HEK293 (cell line): Measurements from ENCODE around the gene FAM193A.

Experiments
- CTCF ChIA-PET: fragments of 350-600 bp; formaldehyde crosslinking; extraction: SDS; loops from one replicate; lab custom pipeline; 2021; ENCODE audit warnings: antibody characterized with exemption; lab: Yijun Ruan, JAX
- POLR2A ChIA-PET: fragments of 300-600 bp; formaldehyde crosslinking; extraction: SDS; loops from one replicate; lab custom pipeline; 2020; ENCODE audit warnings: antibody characterized with exemption, inconsistent platforms; lab: Yijun Ruan, JAX
- H3K27ac ChIP-seq: fragments of 200-500 bp; sonication (Bioruptor generic); 2 replicates; pipeline ENCODE4 v1.5.1; 2014; ENCODE audit warnings: low read depth, low read length, control low read depth, inconsistent platforms; ENCODE audit errors: extremely low read depth
- H3K36me3 ChIP-seq, 2 experiments: fragments of 200-500 bp in 1 of 2; sonication (Bioruptor generic) in 1 of 2; 1 replicate in 1 of 2; 2 replicates in 1 of 2; pipeline ENCODE4 v1.5.1; 2014 to 2017; ENCODE audit warnings: inconsistent platforms in 2 of 2, low read length in 2 of 2; ENCODE audit not compliant: control insufficient read depth in 2 of 2, insufficient read depth in 1 of 2
- H3K4me1 ChIP-seq: fragments of 200-500 bp; sonication (Bioruptor generic); 2 replicates; pipeline ENCODE4 v1.5.1; 2014; ENCODE audit warnings: mild to moderate bottlenecking, low read length, inconsistent platforms; ENCODE audit not compliant: control insufficient read depth, insufficient read depth
- H3K4me3 ChIP-seq: 2 replicates; pipeline ENCODE4 v1.5.1; 2011; ENCODE audit warnings: low read depth, mild to moderate bottlenecking, control low read depth, low read length, moderate library complexity
- H3K9me3 ChIP-seq: fragments of 200-500 bp; sonication (Bioruptor generic); 2 replicates; pipeline ENCODE4 v1.5.1; 2014; ENCODE audit warnings: low read depth, low read length, inconsistent platforms; ENCODE audit not compliant: control insufficient read depth, insufficient read depth
- BCL11A ChIP-seq: fragments of 450-650 bp; formaldehyde crosslinking; IDR thresholded peaks from 2 replicates; pipeline ENCODE4 v1.5.1; 2016; ENCODE audit warnings: low read depth, missing biosample characterization, missing genetic modification characterization
- GLIS1 ChIP-seq: fragments of 450-650 bp; formaldehyde crosslinking; IDR thresholded peaks from 2 replicates; pipeline ENCODE4 v1.5.1; 2016; ENCODE audit warnings: missing biosample characterization, missing genetic modification characterization
- GLIS2 ChIP-seq: fragments of 450-650 bp; formaldehyde crosslinking; IDR thresholded peaks from 2 replicates; pipeline ENCODE4 v1.5.1; 2016; ENCODE audit warnings: missing biosample characterization, missing genetic modification characterization
- SP7 ChIP-seq: fragments of 450-650 bp; formaldehyde crosslinking; IDR thresholded peaks from 2 replicates; pipeline ENCODE4 v1.5.1; 2016; ENCODE audit warnings: missing biosample characterization, missing genetic modification characterization
- TCF7L2 ChIP-seq: IDR thresholded peaks from 2 replicates; pipeline ENCODE4 v1.6.1; 2011; ENCODE audit warnings: low read depth, mild to moderate bottlenecking, inconsistent platforms, low read length, moderate library complexity, borderline replicate concordance
- ZBTB7A ChIP-seq: fragments of 450-650 bp; formaldehyde crosslinking; IDR thresholded peaks from 2 replicates; pipeline ENCODE4 v1.5.1; 2016; ENCODE audit warnings: low read depth, missing biosample characterization, missing genetic modification characterization
- ZFP37 ChIP-seq: fragments of 450-650 bp; formaldehyde crosslinking; IDR thresholded peaks from 2 replicates; pipeline ENCODE4 v1.5.1; 2016; ENCODE audit warnings: missing biosample characterization, missing genetic modification characterization
- ZNF155 ChIP-seq: fragments of 450-650 bp; formaldehyde crosslinking; IDR thresholded peaks from 2 replicates; pipeline ENCODE4 v1.5.1; 2016; ENCODE audit warnings: missing biosample characterization, missing genetic modification characterization
- ZNF2 ChIP-seq: fragments of 450-650 bp; formaldehyde crosslinking; IDR thresholded peaks from 2 replicates; pipeline ENCODE4 v1.5.1; 2016; ENCODE audit warnings: missing biosample characterization, missing genetic modification characterization
- ZNF302 ChIP-seq: fragments of 450-650 bp; formaldehyde crosslinking; IDR thresholded peaks from 2 replicates; pipeline ENCODE4 v1.5.1; 2016; ENCODE audit warnings: missing biosample characterization, missing genetic modification characterization, low read depth
- ZNF394 ChIP-seq: fragments of 450-650 bp; formaldehyde crosslinking; IDR thresholded peaks from 2 replicates; pipeline ENCODE4 v1.5.1; 2016; ENCODE audit warnings: missing biosample characterization, missing genetic modification characterization, mild to moderate bottlenecking, moderate library complexity, borderline replicate concordance
- ZNF571 ChIP-seq: fragments of 450-650 bp; formaldehyde crosslinking; IDR thresholded peaks from 2 replicates; pipeline ENCODE4 v1.5.0; 2017; ENCODE audit warnings: missing biosample characterization, missing genetic modification characterization
- ZNF664 ChIP-seq: fragments of 450-650 bp; formaldehyde crosslinking; IDR thresholded peaks from 2 replicates; pipeline ENCODE4 v1.5.1; 2016; ENCODE audit warnings: missing biosample characterization, missing genetic modification characterization
- ZNF707 ChIP-seq: fragments of 450-650 bp; formaldehyde crosslinking; IDR thresholded peaks from 2 replicates; pipeline ENCODE4 v1.5.1; 2016; ENCODE audit warnings: missing biosample characterization, missing genetic modification characterization
- TF ChIP-seq, protein P1 (sequence below): fragments of 450-650 bp; formaldehyde crosslinking; IDR thresholded peaks from 2 replicates; pipeline ENCODE4 v1.5.1; 2016; ENCODE audit warnings: missing biosample characterization, missing genetic modification characterization
- TF ChIP-seq, protein P2 (sequence below): fragments of 450-650 bp; IDR thresholded peaks from 2 replicates; pipeline ENCODE4 v1.5.1; 2018; ENCODE audit warnings: missing biosample characterization, mild to moderate bottlenecking, missing genetic modification characterization

Gene FAM193A

DNA sequence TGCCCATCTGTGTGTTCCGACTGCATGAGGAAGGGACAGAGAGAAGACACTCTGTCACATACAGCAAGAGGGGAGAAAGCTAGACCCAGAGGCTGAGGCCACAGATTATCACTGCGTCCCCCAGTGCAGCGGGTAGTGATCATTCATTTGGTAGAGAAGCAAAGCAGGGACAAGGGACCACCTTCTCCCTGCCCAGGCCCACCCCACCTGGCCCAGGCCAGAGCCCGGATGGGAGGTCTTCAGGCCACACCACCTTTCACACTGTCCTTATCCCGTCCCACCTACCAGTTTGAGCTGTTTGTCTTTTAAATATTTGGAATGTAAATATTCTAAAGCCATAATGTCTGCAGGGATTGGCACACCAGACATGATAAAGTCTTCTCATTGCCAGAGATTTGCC is 209.1 kb downstream of the FAM193A start:
- H3K9me3 ChIP-seq, result no peaks in the 10 kb centered on the region
- H3K27ac ChIP-seq, result no peak overlapping the region
- ChIA-PET CTCF (interaction anchor here (0.5 kb wide), 1 partner anchor 110 kb away, joined by 4 read pairs; no protein-coding TSS in a partner anchor), POLR2A (no interaction called here)
- no peaks in the 10 kb centered on the region for H3K4me1 ChIP-seq
- no peak overlapping the region for H3K4me3 ChIP-seq
- H3K36me3 ChIP-seq, result peaks cover 0 to 68% of the 10 kb centered on the region in 2 experiments; a peak in 2 of 3 replicates
- no peak for TF ChIP-seq ZNF302 (tag by site-specific recombination)
- TF ChIP-seq GLIS2 (tag by site-specific recombination), result no peak
- no peak for TF ChIP-seq ZNF664 (tag by site-specific recombination)
- TF ChIP-seq ZBTB7A (tag by site-specific recombination), result no peak
- TF ChIP-seq, protein P1, sequence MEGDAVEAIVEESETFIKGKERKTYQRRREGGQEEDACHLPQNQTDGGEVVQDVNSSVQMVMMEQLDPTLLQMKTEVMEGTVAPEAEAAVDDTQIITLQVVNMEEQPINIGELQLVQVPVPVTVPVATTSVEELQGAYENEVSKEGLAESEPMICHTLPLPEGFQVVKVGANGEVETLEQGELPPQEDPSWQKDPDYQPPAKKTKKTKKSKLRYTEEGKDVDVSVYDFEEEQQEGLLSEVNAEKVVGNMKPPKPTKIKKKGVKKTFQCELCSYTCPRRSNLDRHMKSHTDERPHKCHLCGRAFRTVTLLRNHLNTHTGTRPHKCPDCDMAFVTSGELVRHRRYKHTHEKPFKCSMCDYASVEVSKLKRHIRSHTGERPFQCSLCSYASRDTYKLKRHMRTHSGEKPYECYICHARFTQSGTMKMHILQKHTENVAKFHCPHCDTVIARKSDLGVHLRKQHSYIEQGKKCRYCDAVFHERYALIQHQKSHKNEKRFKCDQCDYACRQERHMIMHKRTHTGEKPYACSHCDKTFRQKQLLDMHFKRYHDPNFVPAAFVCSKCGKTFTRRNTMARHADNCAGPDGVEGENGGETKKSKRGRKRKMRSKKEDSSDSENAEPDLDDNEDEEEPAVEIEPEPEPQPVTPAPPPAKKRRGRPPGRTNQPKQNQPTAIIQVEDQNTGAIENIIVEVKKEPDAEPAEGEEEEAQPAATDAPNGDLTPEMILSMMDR (tag by site-specific recombination), result no peak
- no peak for TF ChIP-seq ZNF707
- no peak for TF ChIP-seq BCL11A (tag by site-specific recombination)
- TF ChIP-seq ZNF155 (tag by site-specific recombination), result no peak
- no peak for TF ChIP-seq ZNF571
- TF ChIP-seq ZNF2 (tag by site-specific recombination), result no peak

DNA sequence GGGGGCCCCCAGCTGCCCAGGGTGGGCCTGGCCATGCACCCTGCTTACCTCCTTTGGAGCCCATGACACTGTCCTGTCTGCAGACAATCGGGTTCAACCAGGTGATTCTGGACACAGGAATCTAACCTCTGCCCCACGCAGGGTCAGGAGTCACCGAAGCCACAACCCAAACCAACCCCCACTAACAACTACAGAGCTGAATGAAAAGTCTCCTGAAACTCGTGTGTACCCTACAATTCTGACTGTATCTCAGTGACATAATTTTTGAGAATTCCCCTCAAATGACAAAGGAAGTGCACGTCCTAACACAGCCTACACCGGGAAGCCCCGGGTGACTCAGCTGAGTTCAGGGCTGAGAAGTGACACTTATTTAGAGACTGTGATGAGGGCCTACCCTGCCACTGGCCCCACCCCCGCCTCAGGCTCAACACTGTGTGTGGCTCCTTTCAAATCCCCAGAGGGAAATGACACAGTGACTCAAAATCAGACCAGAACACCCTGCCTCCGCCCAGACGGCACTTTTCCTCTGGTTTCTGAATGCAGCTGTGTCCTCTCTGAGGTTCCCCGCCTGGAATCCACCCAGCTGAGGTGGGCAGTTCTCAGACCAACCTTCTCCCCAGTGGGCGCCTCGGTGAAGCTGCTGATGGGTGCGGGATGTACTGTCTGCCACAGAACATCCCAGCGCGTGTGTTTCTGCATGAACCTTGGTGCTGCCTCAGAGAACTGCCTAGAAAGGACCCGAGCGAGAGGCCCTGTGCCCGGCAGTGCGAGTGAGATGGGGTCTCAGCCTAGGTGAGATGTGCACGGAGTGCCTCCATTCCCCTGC is 209.7 kb downstream of the FAM193A start:
- no peak overlapping the region for H3K4me3 ChIP-seq
- POLR2A ChIA-PET, result no interaction called here
- no peak overlapping the region for H3K27ac ChIP-seq
- no peaks in the 10 kb centered on the region for H3K9me3 ChIP-seq
- no peaks in the 10 kb centered on the region for H3K4me1 ChIP-seq
- CTCF ChIA-PET, result interaction anchor here (0.5 kb wide), 1 partner anchor 111 kb away, joined by 4 read pairs; no protein-coding TSS in a partner anchor
- peaks cover 0 to 67% of the 10 kb centered on the region in 2 experiments; a peak in 2 of 3 replicates for H3K36me3 ChIP-seq
- TF ChIP-seq SP7 (tag by site-specific recombination) (peak; percentile 55), ZNF394 (tag by site-specific recombination) (no peak), TCF7L2 (no peak)
- TF ChIP-seq, protein P2, sequence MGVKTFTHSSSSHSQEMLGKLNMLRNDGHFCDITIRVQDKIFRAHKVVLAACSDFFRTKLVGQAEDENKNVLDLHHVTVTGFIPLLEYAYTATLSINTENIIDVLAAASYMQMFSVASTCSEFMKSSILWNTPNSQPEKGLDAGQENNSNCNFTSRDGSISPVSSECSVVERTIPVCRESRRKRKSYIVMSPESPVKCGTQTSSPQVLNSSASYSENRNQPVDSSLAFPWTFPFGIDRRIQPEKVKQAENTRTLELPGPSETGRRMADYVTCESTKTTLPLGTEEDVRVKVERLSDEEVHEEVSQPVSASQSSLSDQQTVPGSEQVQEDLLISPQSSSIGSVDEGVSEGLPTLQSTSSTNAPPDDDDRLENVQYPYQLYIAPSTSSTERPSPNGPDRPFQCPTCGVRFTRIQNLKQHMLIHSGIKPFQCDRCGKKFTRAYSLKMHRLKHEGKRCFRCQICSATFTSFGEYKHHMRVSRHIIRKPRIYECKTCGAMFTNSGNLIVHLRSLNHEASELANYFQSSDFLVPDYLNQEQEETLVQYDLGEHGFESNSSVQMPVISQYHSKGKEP (tag by site-specific recombination), result no peak

DNA sequence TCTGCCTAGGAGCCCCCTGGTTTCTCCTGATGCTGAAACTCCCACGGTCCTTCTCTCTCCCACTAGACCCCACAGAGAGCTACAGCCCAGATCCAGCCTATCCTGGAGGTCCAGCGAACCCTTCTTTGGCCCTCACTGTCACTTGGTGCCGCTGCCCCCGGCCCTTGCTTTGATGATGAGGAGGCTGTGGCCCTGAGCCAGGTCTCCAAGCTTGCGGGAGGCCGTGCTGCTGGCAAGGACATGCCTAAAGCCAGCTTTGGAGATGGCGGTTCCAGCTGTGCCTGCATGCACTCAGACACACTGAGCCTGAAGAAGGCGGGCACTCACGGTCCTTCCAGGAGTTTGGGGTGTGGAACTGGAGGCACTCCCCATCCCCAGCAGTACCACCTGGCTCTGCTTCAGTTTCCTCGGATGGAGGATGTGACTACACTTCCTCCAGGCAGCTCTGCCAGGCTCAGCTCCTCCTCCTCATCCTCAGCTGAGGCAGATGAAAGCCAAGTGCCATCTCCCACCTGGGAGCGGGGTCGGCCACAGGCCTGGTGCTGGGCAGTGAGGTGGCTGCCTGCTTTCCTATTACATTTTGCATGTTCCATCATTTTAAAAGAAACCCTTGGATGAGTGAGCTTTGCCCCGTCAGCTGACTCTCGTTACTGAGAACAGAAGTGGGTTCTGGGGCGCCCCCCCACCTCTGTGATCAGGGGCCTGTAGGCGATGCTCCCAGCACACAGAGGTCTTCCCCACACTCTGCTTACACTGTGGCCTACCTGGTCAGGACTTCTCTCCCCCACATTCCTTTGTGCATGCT is 210.6 kb downstream of the FAM193A start:
- peaks cover 0 to 58% of the 10 kb centered on the region in 2 experiments; a peak in 2 of 3 replicates for H3K36me3 ChIP-seq
- ChIA-PET POLR2A (no interaction called here), CTCF (no interaction called here)
- no peaks in the 10 kb centered on the region for H3K9me3 ChIP-seq
- H3K4me1 ChIP-seq, result no peaks in the 10 kb centered on the region
- no peak overlapping the region for H3K4me3 ChIP-seq
- TF ChIP-seq ZFP37 (tag by site-specific recombination) (no peak), GLIS1 (tag by site-specific recombination) (peak; percentile 24; the same call in 1 of the 2 replicates)
- H3K27ac ChIP-seq, result no peak overlapping the region
